SU-DHL-6 (cell line): ENCODE measurements around the gene NRK.

ENCODE experiments used
- EZH2phosphoT487 ChIP-seq: fragments of 200-600 bp; sonication (generic), shearing (Covaris generic); conservative IDR thresholded peaks from 2 replicates; pipeline ENCODE4 v1.6.1; 2018; ENCODE audit warnings: mild to moderate bottlenecking, antibody characterized with exemption, low read length, moderate library complexity, mixed read lengths
- TF ChIP-seq, protein P1 (sequence below): fragments of 200-600 bp; sonication (generic); IDR thresholded peaks from one replicate; pipeline ENCODE4 v1.5.1; 2017; ENCODE audit warnings: antibody characterized with exemption, mild to moderate bottlenecking, low read length, moderate library complexity; ENCODE audit not compliant: insufficient read depth, poor library complexity, severe bottlenecking

DNA sequence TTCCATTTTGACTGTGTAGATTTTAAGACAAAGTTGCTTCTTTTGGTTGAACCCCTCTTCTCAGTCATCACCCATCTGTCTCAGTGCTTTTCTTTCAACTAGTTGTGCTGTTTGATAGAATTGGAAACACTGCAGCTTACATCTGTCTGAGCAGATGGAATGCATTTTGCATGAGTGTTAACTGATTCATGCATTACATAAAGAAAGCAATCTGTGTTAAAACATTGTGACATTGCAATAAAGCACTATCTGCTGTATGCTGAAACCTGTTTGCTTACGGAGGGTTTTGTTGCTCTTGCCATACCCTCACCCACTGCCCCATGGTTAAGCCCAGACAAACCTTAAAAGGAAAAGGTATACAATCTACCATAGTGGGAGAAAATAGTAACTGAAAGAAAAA is 47.4 kb downstream of the NRK start:
- TF ChIP-seq, protein P1, sequence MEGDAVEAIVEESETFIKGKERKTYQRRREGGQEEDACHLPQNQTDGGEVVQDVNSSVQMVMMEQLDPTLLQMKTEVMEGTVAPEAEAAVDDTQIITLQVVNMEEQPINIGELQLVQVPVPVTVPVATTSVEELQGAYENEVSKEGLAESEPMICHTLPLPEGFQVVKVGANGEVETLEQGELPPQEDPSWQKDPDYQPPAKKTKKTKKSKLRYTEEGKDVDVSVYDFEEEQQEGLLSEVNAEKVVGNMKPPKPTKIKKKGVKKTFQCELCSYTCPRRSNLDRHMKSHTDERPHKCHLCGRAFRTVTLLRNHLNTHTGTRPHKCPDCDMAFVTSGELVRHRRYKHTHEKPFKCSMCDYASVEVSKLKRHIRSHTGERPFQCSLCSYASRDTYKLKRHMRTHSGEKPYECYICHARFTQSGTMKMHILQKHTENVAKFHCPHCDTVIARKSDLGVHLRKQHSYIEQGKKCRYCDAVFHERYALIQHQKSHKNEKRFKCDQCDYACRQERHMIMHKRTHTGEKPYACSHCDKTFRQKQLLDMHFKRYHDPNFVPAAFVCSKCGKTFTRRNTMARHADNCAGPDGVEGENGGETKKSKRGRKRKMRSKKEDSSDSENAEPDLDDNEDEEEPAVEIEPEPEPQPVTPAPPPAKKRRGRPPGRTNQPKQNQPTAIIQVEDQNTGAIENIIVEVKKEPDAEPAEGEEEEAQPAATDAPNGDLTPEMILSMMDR = no peak
- no peak for TF ChIP-seq EZH2phosphoT487
